ENCODE results near the gene ZNF280B.

DNA sequence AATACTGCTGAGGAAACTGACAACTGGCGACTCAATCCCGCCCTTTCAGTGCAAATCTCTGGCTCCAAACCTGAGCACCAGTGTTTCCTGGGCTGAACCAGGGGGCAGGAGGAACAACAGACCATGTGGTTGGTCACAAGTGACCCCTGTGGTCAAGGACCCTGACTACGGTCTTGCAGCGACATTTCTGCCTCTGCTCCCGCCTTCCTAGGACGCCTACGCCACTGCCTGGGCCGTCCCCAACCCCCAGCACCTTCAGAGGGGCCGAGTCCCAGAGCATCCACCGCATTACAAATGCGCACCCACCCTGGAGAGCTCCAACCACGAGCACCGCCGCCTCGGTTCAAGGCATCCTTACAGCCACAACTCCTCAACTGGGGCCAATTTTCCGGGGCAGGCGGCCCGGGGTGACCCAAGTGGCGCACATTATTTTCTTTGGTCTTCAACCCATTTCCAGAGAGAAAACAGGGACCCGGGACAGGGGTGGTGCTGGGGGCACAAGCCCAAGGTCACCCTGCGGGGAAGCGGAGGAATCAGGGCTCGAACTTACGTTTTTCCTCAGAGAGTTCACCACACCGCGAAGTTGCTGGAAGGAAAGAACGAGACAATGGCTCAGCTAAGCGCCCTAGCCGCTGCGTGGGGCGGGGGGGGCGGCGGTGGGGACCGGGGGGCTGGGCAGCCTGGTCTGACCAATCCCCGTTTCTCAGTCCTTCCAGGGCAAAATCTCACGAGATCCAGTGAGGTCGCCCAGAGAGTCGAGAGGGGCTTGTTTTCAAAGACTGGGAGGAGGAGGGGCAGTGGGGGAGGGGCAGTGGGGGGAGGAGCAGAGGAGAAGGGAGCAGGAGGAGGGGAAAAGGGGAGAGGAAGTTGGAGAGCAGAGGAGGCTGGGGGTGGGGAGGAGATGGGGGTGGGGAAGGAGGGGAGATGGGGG lies 48.7 kb upstream of the ZNF280B start:
- TF ChIP-seq CTCF (IDR thresholded peaks at IDR 0.05 in 8 of 11, conservative IDR thresholded peaks at IDR 0.05 in 3 of 11), result no peak
- no peak for TF ChIP-seq POLR2A (IDR thresholded peaks at IDR 0.05)
- no peak for TF ChIP-seq POLR2AphosphoS5 (IDR thresholded peaks at IDR 0.05)

All from spleen (tissue), 7 donors.